ENCODE measurements around the gene PNLIP.

PNLIP gene

DNA sequence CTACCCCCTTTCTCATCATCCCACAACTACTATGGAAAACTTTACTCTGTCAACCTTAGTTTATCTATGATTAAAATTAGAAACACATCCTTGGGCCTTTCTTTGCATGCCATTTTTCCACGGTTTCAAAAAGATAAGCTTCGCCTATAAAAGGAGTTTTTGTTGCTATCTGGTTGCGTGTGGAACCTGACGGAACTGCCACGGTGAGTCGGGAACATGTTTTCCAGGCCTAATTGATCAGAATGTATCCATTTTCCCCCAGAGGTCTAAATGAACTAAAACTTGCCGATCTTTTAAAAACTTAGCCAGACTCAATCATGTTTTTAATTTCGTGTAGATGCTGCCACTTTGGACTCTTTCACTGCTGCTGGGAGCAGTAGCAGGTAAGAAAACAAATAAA is at the start of gene PNLIP:
TSS of gene PNLIP (plus strand) at position 176 of the 400 bp plus-strand sequence. CDS start at position 338, 162 bp downstream.
- DNase-seq (ENCODE audit: low read depth, low spot score): no peak

DNA sequence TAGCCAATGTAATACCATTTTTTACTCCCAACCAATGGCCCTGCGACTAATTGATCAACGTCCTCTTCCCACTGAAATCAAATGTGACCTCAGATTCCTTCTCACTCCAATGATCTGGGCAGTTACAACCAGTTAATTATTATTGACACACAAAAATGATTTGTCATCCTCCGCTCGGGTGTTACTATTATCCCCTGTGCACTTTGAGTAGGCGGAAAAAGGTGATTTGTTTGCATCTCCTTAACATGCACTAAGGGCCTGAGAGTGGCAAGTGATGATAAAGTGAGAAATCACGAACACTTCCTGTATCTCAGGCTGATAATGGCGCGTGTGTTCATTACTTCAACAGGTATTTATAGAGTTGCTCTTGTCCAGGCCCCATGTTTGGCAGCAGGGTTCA is 40.9 kb upstream of the PNLIP start:
- no peak for DNase-seq (ENCODE audit: low read depth, low spot score)

DNA sequence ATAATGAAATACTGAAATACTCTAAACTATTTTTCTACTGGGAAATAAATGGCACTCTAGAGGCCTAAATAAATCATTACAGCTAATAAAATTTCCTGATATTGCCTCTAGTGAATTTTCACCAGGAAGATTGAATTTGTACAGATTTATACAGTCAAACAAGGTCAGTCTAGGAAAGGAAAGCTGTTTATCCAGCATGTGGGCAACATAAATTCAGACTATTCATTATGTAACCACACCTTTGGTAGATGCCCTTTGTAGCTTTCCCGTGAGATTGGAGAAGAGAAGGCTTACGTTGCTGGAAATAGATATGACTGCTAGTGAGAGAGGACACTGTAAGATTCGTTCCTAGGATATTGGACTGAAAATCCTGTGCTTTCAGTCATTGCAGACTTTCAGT is 35.2 kb upstream of the PNLIP start:
- DNase-seq (ENCODE audit: low read depth, low spot score): no peak

DNA sequence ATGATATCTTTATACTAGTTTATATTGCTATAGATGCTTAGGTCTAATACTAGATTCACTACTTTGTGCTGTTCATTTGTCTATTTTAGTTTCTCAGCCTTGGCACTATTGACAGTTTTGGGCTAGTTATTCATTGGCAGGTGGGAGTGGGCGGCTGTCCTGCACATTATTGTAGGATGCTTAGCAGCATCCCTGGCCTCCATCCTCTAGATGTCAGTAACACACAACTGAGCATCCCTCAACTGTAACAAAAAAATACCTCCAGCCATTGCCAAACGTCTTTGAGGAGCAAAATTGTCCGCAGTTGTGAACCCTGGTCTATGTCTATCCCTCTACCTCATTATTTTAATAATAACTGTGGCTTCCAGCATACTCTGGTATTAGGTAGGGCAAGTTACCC is 34.4 kb upstream of the PNLIP start:
- DNase-seq (ENCODE audit: low read depth, low spot score): no peak

DNA sequence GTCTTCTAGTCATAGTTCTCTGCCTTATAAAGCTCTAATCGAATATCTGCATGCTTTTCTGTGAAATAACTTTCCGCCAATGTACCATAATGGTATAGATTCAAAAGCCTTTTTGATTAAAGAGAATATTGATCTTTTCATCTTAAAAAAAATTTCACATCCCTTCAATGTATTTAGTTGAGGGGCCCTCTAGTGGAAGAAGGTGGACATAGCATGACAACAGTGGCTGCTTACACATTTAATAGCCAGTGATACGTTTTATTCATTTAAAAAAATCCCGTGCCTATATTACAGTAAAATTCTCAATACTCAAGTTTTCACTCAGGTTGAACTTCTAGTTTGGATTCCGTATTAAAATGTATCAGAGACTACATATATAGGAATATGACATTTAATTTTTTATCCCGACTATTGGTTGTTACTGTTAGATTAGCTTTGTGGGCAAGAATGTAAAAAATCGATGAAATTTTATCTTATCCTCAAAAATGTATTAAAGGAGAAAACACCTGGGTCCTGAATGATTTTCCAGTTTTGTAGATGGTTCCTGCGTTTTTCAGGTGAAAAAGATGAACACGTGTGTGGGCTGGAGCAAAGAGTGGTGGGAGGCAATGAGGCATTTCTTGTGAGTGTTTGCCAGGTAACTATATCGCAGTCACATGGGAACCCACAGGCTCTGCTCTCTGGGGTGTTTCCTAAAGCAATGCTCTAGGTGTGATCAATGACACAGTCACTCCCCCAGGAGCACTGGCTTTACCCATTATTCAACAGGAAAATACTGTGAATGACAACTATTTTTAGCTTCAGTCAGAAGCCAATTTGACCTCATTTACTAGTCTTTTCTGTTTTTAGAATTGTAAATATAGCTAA is 24.1 kb upstream of the PNLIP start:
- DNase-seq (ENCODE audit: low read depth, low spot score): no peak

DNA sequence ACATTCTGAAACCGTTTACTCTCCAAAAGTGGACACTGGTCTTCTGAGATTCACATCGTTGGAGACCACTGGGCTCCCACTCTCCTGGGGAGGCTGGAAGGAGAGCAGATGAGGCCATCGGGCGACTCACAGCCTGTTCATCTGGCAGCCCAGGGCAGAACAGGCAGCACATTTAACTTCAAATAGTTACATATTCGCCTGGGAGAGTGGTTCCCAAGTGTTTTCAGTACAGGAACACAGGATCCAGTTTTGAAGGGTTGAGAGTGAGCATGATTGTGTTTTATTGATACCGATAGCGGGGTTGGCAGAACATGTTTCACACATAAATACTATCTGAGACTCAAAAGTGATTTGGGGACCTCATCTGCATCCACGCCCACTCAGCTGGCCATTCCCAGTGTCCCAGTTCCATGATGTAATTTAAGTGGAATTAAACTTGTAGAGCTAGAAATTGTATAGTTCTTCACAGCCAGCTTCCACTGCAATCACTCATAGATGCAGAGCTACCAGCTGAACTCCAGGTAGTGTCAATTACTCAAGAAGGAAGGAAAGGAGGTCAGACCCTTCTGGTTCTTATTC is 22.8 kb upstream of the PNLIP start:
- no peak for DNase-seq (ENCODE audit: low read depth, low spot score)

DNA sequence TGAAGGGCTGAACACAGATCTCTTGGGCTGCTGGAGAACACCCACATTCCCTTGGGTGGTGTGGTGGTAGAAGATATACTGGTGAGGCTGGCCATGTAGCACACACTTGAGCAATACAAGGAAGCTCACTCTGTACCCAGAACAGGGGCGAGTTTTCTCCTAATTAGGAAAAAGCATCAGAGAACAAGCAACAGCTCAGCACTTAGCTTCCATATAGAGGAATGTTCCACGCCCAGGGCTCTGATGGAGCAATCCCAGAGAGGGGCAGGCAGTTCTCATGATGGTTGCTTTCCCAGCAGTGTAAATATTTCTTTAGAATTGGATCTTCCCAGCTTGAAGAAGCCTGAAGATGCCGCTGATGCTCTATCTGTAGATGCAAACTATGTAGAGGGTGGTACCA is 21.0 kb upstream of the PNLIP start:
- DNase-seq (ENCODE audit: low read depth, low spot score): no peak

DNA sequence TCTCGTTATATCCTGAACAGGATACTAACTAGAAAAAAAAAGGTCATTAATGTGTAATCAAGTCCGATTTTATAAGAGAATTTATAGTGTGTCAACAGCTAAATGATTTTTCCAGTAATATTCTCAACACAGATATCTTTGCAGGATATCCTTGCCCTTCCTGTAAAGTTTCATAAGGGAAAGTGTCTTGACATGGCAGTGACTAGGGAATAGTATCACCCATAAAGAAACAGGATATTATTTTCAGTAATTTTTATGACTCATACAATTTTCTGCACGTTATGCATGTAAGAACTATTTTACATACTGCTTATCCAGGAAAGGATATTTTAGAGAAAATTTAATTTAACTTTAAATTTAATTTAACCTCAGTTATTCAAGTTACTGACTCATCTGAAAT is 19.5 kb upstream of the PNLIP start:
- DNase-seq (ENCODE audit: low read depth, low spot score): no peak

DNA sequence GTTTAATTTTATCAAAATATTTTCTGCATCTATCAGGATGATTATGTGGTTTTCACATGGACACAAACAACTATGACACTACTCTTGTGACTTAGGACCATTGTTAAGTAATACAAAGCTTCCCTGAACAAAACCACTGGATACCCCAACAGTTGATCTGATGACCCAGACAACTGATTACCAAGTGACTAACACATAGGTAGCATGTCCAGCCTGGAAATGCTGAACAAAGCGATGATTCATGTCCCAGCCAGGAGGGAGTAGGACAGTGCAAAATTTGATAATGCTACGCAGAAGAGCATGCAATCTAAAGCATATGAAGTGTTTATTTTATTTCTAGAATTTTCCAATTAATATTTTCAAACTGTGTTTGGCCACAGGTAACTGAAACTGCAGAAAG is 8.9 kb upstream of the PNLIP start:
- no peak for DNase-seq (ENCODE audit: low read depth, low spot score)

DNA sequence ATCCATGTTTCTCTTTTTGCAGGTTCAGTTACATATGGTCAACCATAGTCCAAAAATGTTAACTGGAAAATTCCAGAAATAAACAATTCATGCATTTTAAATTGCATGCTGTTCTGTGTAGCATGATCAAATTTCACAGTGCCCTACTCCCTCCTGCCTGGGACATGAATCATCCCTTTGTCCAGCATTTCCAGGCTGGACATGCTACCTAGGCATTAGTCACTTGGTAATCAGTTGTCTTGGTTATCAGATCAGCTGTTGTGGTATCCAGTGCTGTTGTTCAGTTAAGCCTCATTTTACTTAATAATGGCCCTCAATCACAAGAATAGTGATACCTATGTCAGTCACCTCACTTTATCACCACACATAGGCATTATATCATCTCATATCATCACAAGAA is 7.3 kb upstream of the PNLIP start:
- DNase-seq (ENCODE audit: low read depth, low spot score): no peak

DNA sequence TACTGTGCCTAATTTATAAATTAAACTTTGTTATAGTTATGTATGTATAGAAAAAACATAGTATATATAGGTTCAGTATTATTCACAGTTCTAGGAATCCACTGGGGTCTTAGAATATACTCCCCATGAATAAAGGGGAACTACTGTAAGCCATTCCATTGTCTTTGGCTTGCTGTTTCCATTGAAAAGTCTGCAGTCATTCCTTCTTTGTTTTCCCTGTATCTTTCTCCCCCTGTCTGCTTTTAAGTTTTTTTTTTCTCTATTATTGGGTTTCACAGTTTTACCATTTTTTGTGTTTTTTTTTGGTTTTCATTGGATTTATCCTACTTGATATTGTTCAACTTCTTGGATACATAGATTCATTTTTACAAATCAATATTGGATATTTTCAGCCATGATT is 6.7 kb upstream of the PNLIP start:
- no peak for DNase-seq (ENCODE audit: low read depth, low spot score)

DNA sequence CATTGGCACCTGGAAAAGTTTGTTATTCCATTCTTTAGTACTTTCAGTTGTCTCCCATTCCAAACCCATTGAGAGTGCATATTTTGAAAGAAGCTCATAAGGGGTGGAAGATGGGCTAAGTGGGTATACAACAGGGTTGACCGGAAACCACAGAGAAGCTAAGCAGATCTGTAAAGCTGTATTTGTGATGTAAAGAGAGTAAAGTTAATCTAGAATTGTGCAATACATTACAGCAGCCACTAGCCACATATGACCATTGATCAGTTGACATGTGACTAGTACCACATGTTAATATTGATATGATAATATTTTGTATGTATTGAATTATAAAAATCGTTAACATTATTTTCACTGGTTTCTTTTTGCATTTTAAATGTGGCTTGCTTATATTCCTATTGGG is 4.9 kb upstream of the PNLIP start:
- no peak for DNase-seq (ENCODE audit: low read depth, low spot score)

DNA sequence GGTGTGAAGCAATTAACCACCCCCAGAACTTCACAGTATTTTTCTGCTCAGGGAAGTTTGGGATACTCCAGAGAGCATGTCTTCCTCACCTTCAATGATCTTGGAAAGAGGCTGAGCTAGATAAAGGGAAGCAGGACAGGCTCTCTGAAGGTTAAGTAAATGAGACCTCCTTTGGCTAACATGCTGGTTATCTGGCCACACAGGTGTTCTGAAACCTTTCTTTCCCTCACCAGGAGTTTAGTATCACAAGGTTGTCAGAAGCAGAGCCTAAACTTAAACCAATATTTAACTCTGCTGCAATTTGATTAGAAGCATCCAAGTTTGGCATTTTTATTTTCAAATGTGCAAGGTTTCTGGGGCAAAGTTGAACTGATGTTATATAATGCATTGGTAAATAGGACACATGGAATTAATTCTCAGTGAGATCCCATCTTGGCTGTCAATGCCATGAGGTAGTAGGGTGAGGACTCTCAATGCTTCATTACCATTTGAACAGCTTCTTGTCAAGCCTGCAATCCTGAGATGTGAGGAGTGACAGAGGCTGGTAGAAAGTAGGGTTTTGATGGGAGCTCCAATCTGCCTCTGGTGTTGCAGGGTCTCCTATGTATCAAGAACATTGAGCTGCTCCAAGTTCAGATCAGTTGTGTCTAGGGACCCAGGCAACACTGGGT is 3.6 kb upstream of the PNLIP start:
- DNase-seq (ENCODE audit: low read depth, low spot score): no peak

DNA sequence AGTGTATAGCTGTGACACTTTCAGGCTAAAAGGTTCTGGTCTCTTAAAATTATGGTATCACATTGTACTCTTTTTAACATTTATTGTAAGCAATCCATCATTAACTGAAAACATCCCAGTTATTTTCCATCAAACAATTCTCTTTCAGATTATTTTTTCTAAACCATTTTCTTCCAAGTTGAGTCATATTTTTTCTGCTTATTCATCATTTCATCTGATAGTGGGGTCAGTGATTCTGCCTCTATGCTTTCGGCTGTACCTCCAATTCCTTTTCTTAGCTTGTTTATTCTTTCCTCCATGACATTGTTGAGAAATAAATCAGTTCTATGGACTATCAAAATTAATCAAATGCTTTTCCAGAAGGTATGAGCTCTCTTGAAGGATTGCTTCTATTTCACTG is 609 bp upstream of the PNLIP start:
- DNase-seq (ENCODE audit: low read depth, low spot score): no peak

DNA sequence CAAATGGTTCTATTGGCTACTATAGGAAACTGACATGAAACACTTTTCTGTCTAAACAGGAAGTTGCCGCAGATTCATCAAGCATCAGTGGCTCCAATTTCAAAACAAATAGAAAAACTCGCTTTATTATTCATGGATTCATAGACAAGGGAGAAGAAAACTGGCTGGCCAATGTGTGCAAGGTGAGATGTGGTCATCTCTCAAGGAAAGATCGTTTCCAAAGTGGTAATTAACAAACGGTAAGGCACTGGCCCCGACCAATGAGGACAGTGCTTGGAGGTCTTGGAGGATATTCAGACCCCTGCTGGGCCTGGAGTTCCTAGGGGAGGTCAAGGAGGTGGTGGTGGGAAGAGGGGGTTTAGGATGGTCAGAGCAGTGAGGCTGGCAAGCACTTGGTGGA is 2.6 kb downstream of the PNLIP start:
- no peak for DNase-seq (ENCODE audit: low read depth, low spot score)

DNA sequence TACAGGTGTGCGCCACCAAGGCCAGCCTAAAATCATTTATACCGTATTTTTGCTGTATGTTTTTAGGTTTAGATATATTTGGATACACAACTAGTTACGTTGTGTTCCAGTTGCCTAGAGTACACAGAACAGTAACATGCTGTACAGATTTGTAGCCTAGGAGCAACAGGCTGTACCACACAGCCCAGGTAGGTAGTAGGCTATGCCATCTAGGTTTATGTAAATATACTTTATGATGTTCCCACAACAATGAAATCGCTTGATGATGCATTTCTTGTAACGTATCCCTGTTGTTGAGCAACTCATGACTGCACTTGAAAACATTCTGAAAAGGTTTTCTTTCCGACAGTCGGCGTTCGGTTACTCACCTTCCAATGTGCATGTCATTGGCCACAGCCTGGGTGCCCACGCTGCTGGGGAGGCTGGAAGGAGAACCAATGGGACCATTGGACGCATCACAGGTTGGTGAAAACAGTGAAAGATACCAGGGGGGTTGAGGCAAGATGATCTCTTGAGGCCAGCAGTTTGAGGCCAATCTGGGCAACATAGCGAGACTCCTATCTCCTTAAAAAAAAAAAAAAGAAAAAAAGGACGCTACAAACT is 7.7 kb downstream of the PNLIP start:
- DNase-seq (ENCODE audit: low read depth, low spot score): no peak

DNA sequence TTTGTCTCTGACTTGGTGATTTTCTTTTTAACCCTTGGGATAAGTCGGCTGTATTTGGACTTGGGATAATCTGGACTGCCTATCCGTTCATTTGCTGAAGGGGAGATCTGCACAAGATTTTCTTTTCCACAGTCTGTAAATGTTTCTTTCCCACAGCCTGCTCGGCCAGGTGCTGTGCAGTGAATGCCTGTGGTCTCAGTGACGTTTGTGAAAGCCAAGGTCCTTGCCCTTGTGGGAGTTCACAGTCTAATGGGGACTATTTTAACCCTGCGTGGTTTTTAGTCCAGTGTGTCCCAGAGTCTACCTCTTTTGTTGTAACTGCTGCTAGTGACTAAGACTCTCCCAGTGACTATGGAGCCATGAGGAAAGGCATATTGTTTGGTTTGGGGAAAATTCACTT is 8.9 kb downstream of the PNLIP start:
- DNase-seq (ENCODE audit: low read depth, low spot score): no peak

DNA sequence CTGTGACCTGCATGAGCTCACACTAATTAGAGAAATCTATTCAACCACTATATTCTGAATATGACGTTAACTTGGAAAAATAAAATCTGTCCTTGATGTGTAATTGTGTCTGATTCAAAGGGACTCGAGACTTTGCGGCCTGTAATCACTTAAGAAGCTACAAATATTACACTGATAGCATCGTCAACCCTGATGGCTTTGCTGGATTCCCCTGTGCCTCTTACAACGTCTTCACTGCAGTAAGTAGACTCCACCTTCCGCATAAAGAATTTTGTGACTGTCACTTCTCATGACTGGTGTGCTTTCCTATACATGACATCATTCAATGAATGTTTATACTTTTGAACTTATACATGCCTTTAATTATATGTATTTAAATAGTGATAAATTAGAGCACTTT is 10.1 kb downstream of the PNLIP start:
- DNase-seq (ENCODE audit: low read depth, low spot score): no peak

DNA sequence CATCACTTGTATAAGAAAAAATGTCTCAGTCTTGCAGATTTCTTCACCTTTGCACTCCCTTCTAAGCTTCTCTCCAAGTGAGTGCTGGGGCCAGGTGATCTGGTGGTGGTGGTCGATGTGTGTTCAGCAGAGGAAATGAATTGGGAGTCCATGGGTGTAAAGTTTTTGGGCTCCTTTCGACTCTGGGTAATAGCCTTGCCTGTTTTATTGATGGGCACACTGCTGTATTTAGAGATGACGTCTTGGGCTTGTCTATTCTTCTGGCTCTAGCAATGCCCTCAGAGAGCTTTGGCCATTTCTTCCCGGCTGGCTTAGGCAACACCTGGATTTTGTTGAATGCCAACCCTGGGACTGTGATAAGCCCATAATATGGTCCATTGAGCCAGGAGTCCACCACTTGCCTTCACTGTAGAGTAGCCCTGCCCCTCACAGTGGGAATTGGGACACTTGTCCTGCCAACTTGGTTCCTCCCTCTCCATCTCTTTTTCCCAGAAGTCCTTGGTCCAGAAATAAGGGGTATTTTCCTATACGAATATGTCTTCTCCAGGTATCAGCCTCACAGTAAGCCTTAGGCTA is 11.7 kb downstream of the PNLIP start:
- DNase-seq (ENCODE audit: low read depth, low spot score): no peak

DNA sequence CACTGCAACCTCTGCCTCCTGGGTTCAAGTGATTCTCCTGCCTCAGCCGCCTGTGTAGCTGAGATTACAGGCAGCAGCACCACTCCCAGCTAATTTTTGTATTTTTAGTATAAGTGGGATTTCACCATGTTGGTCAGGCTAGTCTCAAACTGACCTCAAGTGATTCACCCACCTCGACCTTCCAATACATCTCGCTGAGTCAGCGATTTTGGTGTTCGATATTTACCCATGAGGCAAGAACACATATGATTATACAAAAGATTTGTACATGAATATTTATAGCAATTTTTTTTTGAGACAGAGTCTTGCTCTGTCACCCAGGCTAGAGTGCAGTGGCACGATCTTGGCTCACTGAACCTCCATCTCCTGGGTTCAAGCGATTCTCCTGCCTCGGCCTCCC is 19.8 kb downstream of the PNLIP start:
- DNase-seq (ENCODE audit: low read depth, low spot score): no peak

DNA sequence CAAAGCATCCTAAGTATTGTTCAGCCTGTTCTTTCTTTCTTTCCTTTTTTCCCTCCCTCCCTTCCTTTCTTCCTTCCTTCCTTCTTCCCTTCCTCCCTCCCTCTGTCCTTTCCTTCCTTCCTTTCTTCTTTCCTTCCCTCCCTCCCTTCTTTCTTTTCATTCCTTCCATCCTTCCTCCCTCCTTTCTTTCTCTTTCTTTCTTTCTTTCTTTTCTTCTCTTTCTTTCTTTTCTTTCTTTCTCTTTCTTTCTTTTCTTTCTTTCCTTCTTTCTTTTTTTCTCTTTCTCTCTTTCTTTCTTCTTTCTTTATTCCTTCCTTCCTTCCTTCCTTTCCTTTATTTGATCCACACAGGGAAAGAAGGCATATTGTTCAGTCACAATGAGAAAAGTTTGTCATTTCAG is 21.2 kb downstream of the PNLIP start:
- DNase-seq (ENCODE audit: low read depth, low spot score): no peak

DNA sequence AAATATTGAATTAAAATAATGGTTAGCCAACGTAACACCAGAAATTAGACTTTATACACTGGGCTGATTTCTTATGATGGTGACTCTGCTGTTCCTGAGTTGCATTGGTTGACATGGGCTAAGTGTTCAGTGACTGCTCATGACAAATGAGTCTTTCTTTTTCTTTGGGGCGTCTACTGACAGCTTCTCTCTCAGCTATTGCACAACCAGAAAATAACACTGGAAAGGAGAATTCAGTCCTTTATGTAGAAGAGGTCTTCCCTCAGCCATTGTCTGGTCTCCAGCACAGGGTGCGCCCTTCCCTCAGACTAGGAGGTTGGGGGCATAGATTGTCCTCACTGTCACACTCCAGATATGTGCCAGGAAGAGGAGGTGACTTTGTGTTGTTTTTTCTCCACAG is 21.6 kb downstream of the PNLIP start:
- DNase-seq (ENCODE audit: low read depth, low spot score): no peak

All from activated naive CD8-positive, alpha-beta T cell treated with anti-CD3 and anti-CD28 coated beads, Interleukin-2, amount 50 U/mL, for 16 hours (primary cell).